Measurements from ENCODE around the gene APEX1. TPM values are rescaled to one million over a fixed set of nuclear protein-coding genes. Genes with fewer than 3 reads are reported as not detected.

Gene APEX1
- total RNA-seq, 5 donors from 2014 or later (not counting 1 experiment from before 2014, with no cell fraction given): 92.9 to 142 (median 120) TPM

DNA sequence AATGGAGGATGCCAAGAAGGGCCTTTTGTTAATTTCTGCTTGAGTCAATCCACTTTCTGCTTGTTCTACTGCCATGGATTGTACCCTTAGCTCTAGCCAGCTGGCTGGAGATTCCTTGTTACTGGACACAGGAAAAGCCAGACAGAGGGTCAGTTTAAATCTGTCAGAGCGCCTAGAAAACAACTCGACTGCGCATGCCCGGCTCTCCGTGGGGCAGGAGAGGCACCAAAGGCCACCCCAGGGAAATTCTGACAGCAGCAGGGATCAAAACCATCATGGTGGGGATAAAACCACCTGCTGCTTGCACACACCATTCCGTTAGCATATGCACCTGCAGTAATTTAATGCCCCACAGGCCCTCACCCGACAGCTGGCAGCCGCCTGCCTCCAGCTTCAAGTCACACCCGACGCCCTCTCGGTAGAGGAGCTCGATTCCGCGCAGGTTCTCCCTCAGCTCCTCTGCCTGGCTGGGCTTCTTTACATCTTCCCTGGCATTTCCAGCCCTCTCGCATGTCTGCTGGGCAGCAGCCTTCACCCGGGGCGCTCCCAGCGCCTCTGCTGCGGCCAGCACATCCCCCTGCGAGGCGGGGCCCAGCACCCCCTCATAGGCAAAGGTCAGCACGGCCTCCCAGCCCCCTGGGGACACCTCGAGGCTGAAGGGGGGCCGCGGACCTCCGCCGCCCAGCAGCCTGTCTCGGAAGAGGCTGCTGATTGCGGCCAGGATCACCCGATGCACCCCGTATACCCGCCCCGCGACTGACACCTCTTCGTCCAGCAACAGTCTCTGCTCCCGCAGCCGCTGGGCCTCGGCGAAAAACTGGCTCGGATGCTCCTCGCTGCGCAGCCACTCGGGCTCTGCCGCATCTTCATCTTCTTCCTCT lies 20.1 kb upstream of the APEX1 start:
- Histone ChIP-seq H3K27ac (ENCODE audit: low read length) (no peak overlapping the region), H3K27me3 (replicated peaks in 1 of 2; ENCODE audit: control insufficient read depth in 2 of 2, extremely low read depth in 1 of 2, insufficient read depth in 2 of 2, low read length in 1 of 2) (peaks cover 0 to 6% of the 10 kb centered on the region in 2 experiments), H3K36me3 (ENCODE audit: control insufficient read depth in 2 of 2, extremely low read depth in 1 of 2, insufficient read depth in 1 of 2, low read length in 1 of 2) (no peaks in the 10 kb centered on the region), H3K4me3 (ENCODE audit: control insufficient read depth in 1 of 2, extremely low read depth in 1 of 2, low read length in 1 of 2) (no peak overlapping the region), H3K9me3 (no peaks in the 10 kb centered on the region), H3K4me1 (ENCODE audit: control insufficient read depth in 1 of 2, extremely low read depth in 1 of 2, insufficient read depth in 2 of 2, low read length in 2 of 2) (peaks cover 0 to 5% of the 10 kb centered on the region in 2 experiments)
- no peak for ATAC-seq (replicated peaks in 1 of 4)
- no peak for DNase-seq
- no peaks in the 10 kb centered on the region for H3K36me3 Mint-ChIP-seq
- 93% methylated on average over 38 of the region's 44 CpGs for WGBS (ENCODE audit: insufficient coverage)
- no peaks in the 10 kb centered on the region for H3K9me3 Mint-ChIP-seq
- ChIA-PET POLR2A (no interaction called here), CTCF (interaction anchor here in 1 of 2 donors (1.2 kb wide), 1 partner anchor 19 kb away, joined by 3 read pairs; no protein-coding TSS in a partner anchor)
- no peaks in the 10 kb centered on the region for H3K27me3 Mint-ChIP-seq
- peaks cover 2 to 8% (median 6%) of the 10 kb centered on the region in 3 donors for H3K4me1 Mint-ChIP-seq
- H3K27ac Mint-ChIP-seq: no peak overlapping the region
- no peak overlapping the region for H3K4me3 Mint-ChIP-seq

DNA sequence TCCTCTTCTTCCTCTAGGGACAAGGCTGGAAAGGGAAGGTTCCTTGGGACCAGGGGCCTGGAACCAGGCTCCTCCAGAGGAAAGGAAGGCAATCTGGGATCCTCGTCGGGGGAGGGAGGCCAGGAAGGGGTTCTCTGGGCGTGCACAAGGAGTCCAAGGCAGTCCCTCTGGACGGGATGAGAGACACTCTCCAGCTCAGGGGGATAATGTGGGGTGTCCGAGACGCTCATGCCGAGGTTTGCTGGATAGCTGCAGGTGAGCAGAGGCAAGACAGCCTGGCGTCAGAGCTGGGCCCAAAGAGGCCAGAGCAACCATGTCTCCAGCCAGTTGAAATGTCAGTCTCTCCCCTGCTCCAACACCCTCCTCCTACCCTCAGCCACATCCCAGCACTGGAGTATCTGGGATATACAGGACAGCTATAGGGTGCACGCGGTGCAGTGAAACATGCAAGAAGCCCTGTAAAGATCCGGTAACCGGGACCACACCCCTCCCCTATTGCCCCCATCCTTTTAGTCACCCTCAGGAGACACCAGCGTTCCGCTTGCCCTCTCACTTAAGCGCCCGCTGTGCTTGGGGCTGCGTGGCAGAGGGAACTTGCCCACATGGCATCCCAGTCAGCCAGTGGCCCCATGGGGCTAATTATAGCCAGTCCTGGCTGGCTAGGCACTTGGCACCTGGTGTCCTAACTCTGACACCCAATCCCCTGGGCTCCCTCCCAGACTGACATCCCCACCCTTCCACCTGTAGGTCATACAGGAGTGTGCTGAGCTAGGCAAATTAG lies 19.3 kb upstream of the APEX1 start, which contains the start of gene KLHL33:
Gene KLHL33, minus strand, starts transcription at position 585 of the 781 bp plus-strand sequence. Its CDS starts 355 bp downstream, at position 230.
- Mint-ChIP-seq H3K36me3 (no peaks in the 10 kb centered on the region), H3K27ac (no peak within 1 kb of the TSS), H3K9me3 (no peaks in the 10 kb centered on the region), H3K4me3 (no peak within 1 kb of the TSS), H3K4me1 (peaks cover 7 to 14% (median 11%) of the 10 kb centered on the region in 3 donors), H3K27me3 (no peaks in the 10 kb centered on the region)
- Histone ChIP-seq H3K4me1 (ENCODE audit: control insufficient read depth in 1 of 2, extremely low read depth in 1 of 2, insufficient read depth in 2 of 2, low read length in 2 of 2) (peaks cover 4 to 9% of the 10 kb centered on the region in 2 experiments), H3K9me3 (no peaks in the 10 kb centered on the region), H3K27ac (ENCODE audit: low read length) (no peak within 1 kb of the TSS), H3K27me3 (replicated peaks in 1 of 2; ENCODE audit: control insufficient read depth in 2 of 2, extremely low read depth in 1 of 2, insufficient read depth in 2 of 2, low read length in 1 of 2) (peaks cover 0 to 6% of the 10 kb centered on the region in 2 experiments), H3K4me3 (ENCODE audit: control insufficient read depth in 1 of 2, extremely low read depth in 1 of 2, low read length in 1 of 2) (no peak within 1 kb of the TSS), H3K36me3 (ENCODE audit: control insufficient read depth in 2 of 2, extremely low read depth in 1 of 2, insufficient read depth in 1 of 2, low read length in 1 of 2) (no peaks in the 10 kb centered on the region)
- ATAC-seq (replicated peaks in 1 of 4): no peak
- DNase-seq: no peak
- POLR2A ChIA-PET: no interaction called here
- CTCF ChIA-PET: no interaction called here
- 91% methylated on average over 9 of the region's 17 CpGs for WGBS (ENCODE audit: insufficient coverage)

DNA sequence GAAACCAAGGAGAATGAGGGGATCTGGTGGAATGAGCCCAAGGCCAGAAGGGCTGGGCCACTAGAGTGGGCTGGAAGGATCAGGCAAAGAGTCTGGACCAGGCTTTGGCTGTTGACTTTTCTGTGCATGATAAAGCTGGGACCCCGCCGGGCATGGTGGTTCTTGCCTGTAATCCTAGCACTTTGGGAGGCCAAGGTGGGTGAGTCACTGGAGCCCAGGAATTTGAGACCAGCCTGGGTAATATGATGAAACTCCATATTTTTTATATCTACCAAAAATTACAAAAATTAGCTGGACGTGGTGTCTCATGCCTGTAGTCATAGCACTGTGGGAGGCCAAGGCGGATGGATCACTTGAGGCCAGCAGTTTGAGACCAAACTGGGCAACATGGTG lies 18.7 kb upstream of the APEX1 start:
- no peak for ATAC-seq (replicated peaks in 1 of 4)
- Mint-ChIP-seq H3K9me3 (no peaks in the 10 kb centered on the region), H3K4me1 (peaks cover 12 to 19% (median 17%) of the 10 kb centered on the region in 3 donors), H3K36me3 (no peaks in the 10 kb centered on the region), H3K27me3 (no peaks in the 10 kb centered on the region), H3K27ac (no peak overlapping the region), H3K4me3 (no peak overlapping the region)
- Histone ChIP-seq H3K9me3 (no peaks in the 10 kb centered on the region), H3K4me3 (ENCODE audit: control insufficient read depth in 1 of 2, extremely low read depth in 1 of 2, low read length in 1 of 2) (no peak overlapping the region), H3K27ac (ENCODE audit: low read length) (no peak overlapping the region), H3K4me1 (ENCODE audit: control insufficient read depth in 1 of 2, extremely low read depth in 1 of 2, insufficient read depth in 2 of 2, low read length in 2 of 2) (peaks cover 7 to 15% of the 10 kb centered on the region in 2 experiments), H3K27me3 (replicated peaks in 1 of 2; ENCODE audit: control insufficient read depth in 2 of 2, extremely low read depth in 1 of 2, insufficient read depth in 2 of 2, low read length in 1 of 2) (peaks cover 0 to 6% of the 10 kb centered on the region in 2 experiments), H3K36me3 (ENCODE audit: control insufficient read depth in 2 of 2, extremely low read depth in 1 of 2, insufficient read depth in 1 of 2, low read length in 1 of 2) (no peaks in the 10 kb centered on the region)
- DNase-seq: no peak
- 100% methylated on average over 2 of the region's 4 CpGs for WGBS (ENCODE audit: insufficient coverage)
- ChIA-PET CTCF (no interaction called here), POLR2A (no interaction called here)

DNA sequence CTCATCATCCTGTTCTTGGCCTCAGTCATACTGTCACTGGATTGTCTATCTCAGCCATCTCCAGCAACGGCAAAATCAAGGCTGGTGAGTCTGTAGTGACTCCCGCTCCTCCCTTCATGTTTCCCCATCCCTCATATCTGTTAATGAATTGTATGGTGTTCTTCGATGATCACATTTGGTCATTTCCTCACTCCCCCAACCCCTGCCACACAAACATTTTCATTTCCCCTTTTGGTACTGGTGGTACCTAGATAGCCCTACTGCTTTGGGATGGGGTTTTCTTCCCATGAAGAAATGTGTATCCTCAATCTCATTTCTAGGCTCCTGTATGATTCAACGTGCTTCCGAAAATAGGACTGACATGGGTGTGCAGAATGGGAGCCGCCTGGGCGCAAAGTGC lies 16.4 kb upstream of the APEX1 start:
- Mint-ChIP-seq H3K4me3 (no peak overlapping the region), H3K27ac (peak overlapping the region in 1 of 2 donors; percentile 19), H3K27me3 (no peaks in the 10 kb centered on the region), H3K9me3 (no peaks in the 10 kb centered on the region), H3K36me3 (peaks cover 6% of the 10 kb centered on the region), H3K4me1 (peaks cover 18 to 27% (median 26%) of the 10 kb centered on the region in 3 donors)
- DNase-seq: no peak
- ChIA-PET CTCF (no interaction called here), POLR2A (no interaction called here)
- H3K36me3 ChIP-seq (ENCODE audit: control insufficient read depth in 2 of 2, extremely low read depth in 1 of 2, insufficient read depth in 1 of 2, low read length in 1 of 2): no peaks in the 10 kb centered on the region
- no peak overlapping the region for H3K27ac ChIP-seq (ENCODE audit: low read length)
- peaks cover 14 to 22% of the 10 kb centered on the region in 2 experiments for H3K4me1 ChIP-seq (ENCODE audit: control insufficient read depth in 1 of 2, extremely low read depth in 1 of 2, insufficient read depth in 2 of 2, low read length in 2 of 2)
- H3K27me3 ChIP-seq (replicated peaks in 1 of 2; ENCODE audit: control insufficient read depth in 2 of 2, extremely low read depth in 1 of 2, insufficient read depth in 2 of 2, low read length in 1 of 2): peaks cover 0 to 6% of the 10 kb centered on the region in 2 experiments
- H3K4me3 ChIP-seq (ENCODE audit: control insufficient read depth in 1 of 2, extremely low read depth in 1 of 2, low read length in 1 of 2): no peak overlapping the region
- ATAC-seq (replicated peaks in 1 of 4): no peak
- 96% methylated on average over 4 of the region's 7 CpGs for WGBS (ENCODE audit: insufficient coverage)
- no peaks in the 10 kb centered on the region for H3K9me3 ChIP-seq

DNA sequence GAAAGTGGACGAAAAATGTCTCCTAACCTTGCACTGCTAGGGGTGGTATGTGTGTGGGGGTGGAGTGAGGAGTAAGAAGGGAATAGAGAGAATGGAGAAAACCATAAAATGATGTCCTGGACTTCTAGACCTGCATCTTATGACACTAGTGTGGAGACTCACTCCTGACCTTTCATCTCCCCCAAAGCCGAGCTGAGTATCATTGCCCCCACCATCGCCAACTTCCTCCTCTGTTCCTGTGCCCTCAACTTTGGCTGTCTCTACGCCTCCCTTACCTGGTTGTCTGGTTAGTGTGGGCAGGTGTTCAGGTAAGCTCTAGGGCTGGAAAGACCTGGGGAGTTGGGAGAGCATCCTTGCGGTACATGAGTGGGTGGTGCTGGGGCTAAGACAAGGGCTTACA lies 14.6 kb upstream of the APEX1 start:
- Mint-ChIP-seq H3K27me3 (no peaks in the 10 kb centered on the region), H3K4me3 (peak overlapping the region; percentile 14 to 73 (median 31)), H3K9me3 (no peaks in the 10 kb centered on the region), H3K27ac (peak overlapping the region; percentile 85 to 93), H3K4me1 (peaks cover 18 to 27% (median 26%) of the 10 kb centered on the region in 3 donors), H3K36me3 (peaks cover 6% of the 10 kb centered on the region)
- peak overlapping the region; percentile 6 for H3K27ac ChIP-seq (ENCODE audit: low read length)
- no peak for DNase-seq
- peaks cover 0 to 6% of the 10 kb centered on the region in 2 donors for H3K36me3 ChIP-seq (ENCODE audit: control insufficient read depth in 2 of 2, extremely low read depth in 1 of 2, insufficient read depth in 1 of 2, low read length in 1 of 2)
- ChIA-PET CTCF (interaction anchor here in 1 of 2 donors (0.6 kb wide), 1 partner anchor 25 kb away, joined by 3 read pairs; no protein-coding TSS in a partner anchor), POLR2A (no interaction called here)
- 60% methylated on average over 1 of the region's 5 CpGs for WGBS (ENCODE audit: insufficient coverage)
- no peak overlapping the region for H3K4me3 ChIP-seq (ENCODE audit: control insufficient read depth in 1 of 2, extremely low read depth in 1 of 2, low read length in 1 of 2)
- peaks cover 0 to 6% of the 10 kb centered on the region in 2 experiments for H3K27me3 ChIP-seq (replicated peaks in 1 of 2; ENCODE audit: control insufficient read depth in 2 of 2, extremely low read depth in 1 of 2, insufficient read depth in 2 of 2, low read length in 1 of 2)
- ATAC-seq (replicated peaks in 1 of 4): peak in 2 of 4 experiments; percentile 11 to 34
- peaks cover 14 to 22% of the 10 kb centered on the region in 2 experiments for H3K4me1 ChIP-seq (ENCODE audit: control insufficient read depth in 1 of 2, extremely low read depth in 1 of 2, insufficient read depth in 2 of 2, low read length in 2 of 2)
- no peaks in the 10 kb centered on the region for H3K9me3 ChIP-seq

DNA sequence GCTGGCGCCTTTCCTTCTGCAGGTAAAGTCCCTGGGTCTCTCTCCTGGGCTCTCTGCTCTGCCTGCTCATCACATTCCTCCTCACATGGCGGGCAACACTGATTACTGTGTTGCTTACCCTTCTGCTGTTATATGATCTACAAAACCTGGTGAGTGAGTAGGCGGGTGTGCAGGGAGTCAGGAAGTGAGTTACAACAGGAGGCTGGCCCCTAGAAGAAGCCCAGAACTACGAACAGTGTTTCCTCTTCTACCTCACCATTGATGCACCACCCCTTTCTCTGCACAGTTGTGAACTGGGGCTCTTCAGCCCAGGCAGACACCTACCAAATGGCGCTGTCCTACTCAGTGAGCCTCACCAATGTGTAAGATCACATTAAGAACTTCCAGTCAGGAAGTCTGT lies 14.1 kb upstream of the APEX1 start:
- Histone ChIP-seq H3K27me3 (replicated peaks in 1 of 2; ENCODE audit: control insufficient read depth in 2 of 2, extremely low read depth in 1 of 2, insufficient read depth in 2 of 2, low read length in 1 of 2) (peaks cover 0 to 6% of the 10 kb centered on the region in 2 experiments), H3K36me3 (ENCODE audit: control insufficient read depth in 2 of 2, extremely low read depth in 1 of 2, insufficient read depth in 1 of 2, low read length in 1 of 2) (peaks cover 0 to 10% of the 10 kb centered on the region in 2 donors), H3K4me3 (ENCODE audit: control insufficient read depth in 1 of 2, extremely low read depth in 1 of 2, low read length in 1 of 2) (no peak overlapping the region), H3K4me1 (ENCODE audit: control insufficient read depth in 1 of 2, extremely low read depth in 1 of 2, insufficient read depth in 2 of 2, low read length in 2 of 2) (peaks cover 14 to 22% of the 10 kb centered on the region in 2 experiments), H3K9me3 (no peaks in the 10 kb centered on the region), H3K27ac (ENCODE audit: low read length) (peak overlapping the region; percentile 32)
- POLR2A ChIA-PET: no interaction called here
- DNase-seq (peak in 30 of 35 experiments; percentile 4 to 63 (median 30)), ATAC-seq (replicated peaks in 1 of 4) (peak; percentile 91 to 99 (median 94))
- Mint-ChIP-seq H3K4me3 (peak overlapping the region; percentile 14 to 73 (median 31)), H3K27me3 (no peaks in the 10 kb centered on the region), H3K27ac (peak overlapping the region; percentile 85 to 93), H3K4me1 (peaks cover 18 to 27% (median 26%) of the 10 kb centered on the region in 3 donors), H3K9me3 (no peaks in the 10 kb centered on the region), H3K36me3 (peaks cover 6% of the 10 kb centered on the region)
- CTCF ChIA-PET: interaction anchor here in 1 of 2 donors (0.6 to 1.2 kb wide), 2 partner anchors 26 to 169 kb away, joined by 3 read pairs; no protein-coding TSS in a partner anchor
- 0% methylated on average over 1 of the region's 5 CpGs for WGBS (ENCODE audit: insufficient coverage)

Measured in T-cell (primary cell).